Neuron (in vitro differentiated cells): ENCODE results near the gene TRIML2.
"Not testable (repeated sequence)": the region's sequence is repeated elsewhere in the genome, so short reads cannot be mapped to it uniquely, and the experiment has no call there.

Source experiments
- H2AFZ ChIP-seq: one replicate; pipeline ENCODE4 v1.6.1; 2013; ENCODE audit warnings: low read depth, mild to moderate bottlenecking, inconsistent platforms, low read length, moderate library complexity
- H3K27me3 ChIP-seq: one replicate; pipeline ENCODE4 v1.6.1; 2013; ENCODE audit warnings: low read length; ENCODE audit not compliant: insufficient read depth
- H3K36me3 ChIP-seq: one replicate; pipeline ENCODE4 v1.6.1; 2013; ENCODE audit warnings: low read length; ENCODE audit not compliant: insufficient read depth
- H3K4me1 ChIP-seq: one replicate; pipeline ENCODE4 v1.6.1; 2013; ENCODE audit warnings: low read length; ENCODE audit not compliant: insufficient read depth
- H3K4me3 ChIP-seq: 2 replicates; pipeline ENCODE4 v1.5.1; 2013; ENCODE audit warnings: mild to moderate bottlenecking, low read length, moderate library complexity
- H3K9me3 ChIP-seq: one replicate; pipeline ENCODE4 v1.6.1; 2013; ENCODE audit warnings: low read length

Gene TRIML2

DNA sequence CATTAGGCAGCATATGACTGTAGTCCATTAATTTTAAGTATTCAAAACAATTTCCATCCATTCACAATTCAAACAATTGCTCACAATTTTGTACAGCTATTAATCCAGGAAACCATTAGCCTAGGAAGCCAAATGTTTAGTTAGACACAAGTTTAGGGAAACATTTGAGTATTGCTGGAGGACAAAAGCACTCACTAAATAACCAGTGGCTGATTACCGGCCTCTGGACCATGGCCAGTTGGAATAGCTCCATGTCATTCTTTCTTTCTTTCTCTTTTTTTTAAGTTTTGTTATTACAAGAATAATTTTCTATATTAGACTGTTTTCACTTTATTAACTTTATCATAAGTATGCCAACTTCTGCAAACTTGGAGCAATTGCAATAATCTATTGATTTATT, 31.3 kb downstream of the TRIML2 start:
- no peaks in the 10 kb centered on the region for H3K27me3 ChIP-seq

DNA sequence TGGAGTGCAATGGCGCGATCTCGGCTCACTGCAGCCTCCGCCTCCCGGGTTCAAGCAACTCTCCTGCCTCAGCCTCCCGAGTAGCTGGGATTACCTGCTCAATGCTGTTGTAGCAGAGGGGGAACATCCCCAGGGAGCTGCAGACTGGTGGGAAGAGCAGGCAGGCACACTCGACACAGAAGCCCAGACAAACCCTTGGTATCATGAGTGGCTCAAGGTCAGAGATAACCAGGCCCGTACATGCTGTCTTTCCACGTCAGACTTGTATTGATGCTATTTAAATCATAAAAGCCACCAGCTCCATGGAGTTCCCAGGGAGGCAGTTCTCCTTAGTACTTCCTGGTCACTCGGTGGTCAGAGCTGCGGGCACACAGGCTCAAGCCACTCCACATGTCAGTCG, 33.2 kb downstream of the TRIML2 start:
- H3K9me3 ChIP-seq = no peaks in the 10 kb centered on the region
- H2AFZ ChIP-seq = no peak overlapping the region
- no peaks in the 10 kb centered on the region for H3K36me3 ChIP-seq
- no peaks in the 10 kb centered on the region for H3K4me1 ChIP-seq
- H3K4me3 ChIP-seq = no peak overlapping the region
- H3K27me3 ChIP-seq = no peaks in the 10 kb centered on the region

More for the DNA sequence above, 31.3 kb downstream of the TRIML2 start:
- Histone ChIP-seq H3K4me3 (no peak overlapping the region), H3K4me1 (no peaks in the 10 kb centered on the region), H2AFZ (no peak overlapping the region), H3K9me3 (no peaks in the 10 kb centered on the region), H3K36me3 (no peaks in the 10 kb centered on the region)

DNA sequence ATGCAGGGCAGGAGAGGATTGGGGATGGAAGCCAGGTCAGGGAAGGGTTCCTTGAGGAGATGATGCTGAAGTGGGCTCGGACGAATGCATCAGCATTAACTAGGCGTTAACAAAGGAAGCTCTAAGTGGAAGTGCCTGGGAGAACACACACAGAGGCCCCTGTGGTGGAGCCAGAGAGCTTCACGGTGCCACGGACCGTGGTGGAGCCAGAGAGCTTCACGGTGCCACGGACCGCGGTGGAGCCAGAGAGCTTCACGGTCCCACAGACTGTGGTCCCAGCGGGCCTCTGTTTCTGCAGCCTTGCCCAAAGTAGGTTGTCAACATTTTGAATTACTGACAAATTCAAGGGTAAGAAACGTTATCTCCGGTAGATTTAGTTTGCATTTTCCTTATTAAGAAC, 48.3 kb downstream of the TRIML2 start:
- no peaks in the 10 kb centered on the region for H3K9me3 ChIP-seq
- H3K36me3 ChIP-seq = no peaks in the 10 kb centered on the region
- no peak overlapping the region for H2AFZ ChIP-seq
- no peaks in the 10 kb centered on the region for H3K4me1 ChIP-seq
- no peaks in the 10 kb centered on the region for H3K27me3 ChIP-seq
- H3K4me3 ChIP-seq = no peak overlapping the region

DNA sequence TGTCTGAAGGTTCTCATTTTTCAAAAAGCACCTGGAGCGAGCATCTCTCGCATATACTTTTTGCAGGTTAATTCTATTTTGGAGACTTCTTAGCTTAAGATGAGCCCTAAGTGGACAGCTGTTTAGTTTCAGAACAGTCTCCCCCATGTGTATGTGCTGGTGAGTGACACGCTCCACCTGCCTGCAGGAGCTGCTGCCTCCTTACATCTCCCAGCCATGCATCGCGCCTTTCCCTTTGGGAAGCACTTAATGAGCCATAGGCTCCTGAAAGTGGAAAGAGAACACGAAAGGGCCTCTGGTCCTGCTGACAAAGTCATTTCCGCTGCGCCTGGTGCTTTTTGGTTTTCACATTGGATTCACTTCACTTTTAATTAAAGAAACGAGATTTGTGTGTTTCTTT, 56.1 kb downstream of the TRIML2 start:
- H3K4me1 ChIP-seq = no peaks in the 10 kb centered on the region
- H3K27me3 ChIP-seq = no peaks in the 10 kb centered on the region

DNA sequence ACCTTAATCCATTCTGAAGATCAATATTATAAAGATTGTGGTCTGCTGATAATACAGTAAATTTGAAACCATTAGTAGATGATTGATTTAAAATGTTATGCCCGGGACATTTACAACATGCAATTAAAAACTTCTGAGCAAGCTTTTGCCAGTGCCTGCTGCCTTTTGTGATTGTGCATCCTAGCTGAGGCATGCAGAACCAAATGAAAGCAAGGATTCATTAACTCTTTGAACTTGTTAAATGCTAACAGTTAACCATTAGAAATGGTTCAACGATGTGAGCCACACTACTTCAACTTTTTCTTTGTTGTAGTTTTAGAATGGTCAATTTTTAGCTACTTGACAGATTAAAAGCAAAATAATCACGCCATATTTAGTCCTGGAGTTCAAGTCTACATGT, 62.7 kb downstream of the TRIML2 start:
- H3K27me3 ChIP-seq = no peaks in the 10 kb centered on the region
- no peaks in the 10 kb centered on the region for H3K9me3 ChIP-seq

More for the DNA sequence above, 56.1 kb downstream of the TRIML2 start:
- Histone ChIP-seq H3K4me3 (no peak overlapping the region), H3K36me3 (no peaks in the 10 kb centered on the region), H3K9me3 (no peaks in the 10 kb centered on the region), H2AFZ (no peak overlapping the region)

DNA sequence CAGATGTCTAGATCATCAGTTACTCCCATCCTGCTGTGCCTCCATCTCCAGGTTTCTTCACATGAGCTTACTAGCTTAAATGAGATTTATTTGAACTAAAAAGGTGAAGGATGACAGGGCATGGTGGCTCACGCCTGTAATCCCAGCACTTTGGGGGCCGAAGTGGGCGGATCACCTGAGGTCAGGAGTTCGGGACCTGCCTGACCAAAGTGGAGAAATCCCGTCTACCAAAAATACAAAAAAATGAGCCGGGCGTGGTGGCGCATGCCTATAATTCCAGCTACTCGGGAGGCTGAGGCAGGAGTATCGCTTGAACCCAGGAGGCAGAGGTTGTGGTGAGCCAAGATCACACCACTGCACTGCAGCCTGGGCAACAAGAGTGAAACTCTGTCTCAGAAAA, 63.9 kb downstream of the TRIML2 start:
- H3K27me3 ChIP-seq, H3K9me3 ChIP-seq, H3K36me3 ChIP-seq, H3K4me1 ChIP-seq, H3K4me3 ChIP-seq, H2AFZ ChIP-seq: not testable (repeated sequence)

More for the DNA sequence above, 62.7 kb downstream of the TRIML2 start:
- no peaks in the 10 kb centered on the region for H3K4me1 ChIP-seq
- no peak overlapping the region for H3K4me3 ChIP-seq
- no peak overlapping the region for H2AFZ ChIP-seq
- H3K36me3 ChIP-seq = no peaks in the 10 kb centered on the region

DNA sequence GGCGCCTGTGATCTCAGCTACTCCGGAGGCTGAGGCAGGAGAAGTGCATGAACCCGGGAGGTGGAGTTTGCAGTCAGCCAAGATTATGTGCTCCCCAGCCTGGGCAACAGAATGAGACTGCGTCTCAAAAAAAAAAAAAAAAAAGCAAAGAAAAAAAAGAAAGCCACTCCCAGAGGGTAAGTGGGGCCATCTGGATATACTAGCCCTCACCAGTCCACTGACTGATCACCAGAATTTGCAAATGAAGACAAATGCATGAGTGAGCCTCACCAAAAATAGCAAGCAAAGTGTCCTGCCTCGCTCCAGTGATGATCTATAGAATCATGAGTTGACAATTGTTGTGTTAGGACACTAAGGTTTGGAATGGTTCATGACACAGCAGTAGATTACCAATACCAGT, 66.2 kb downstream of the TRIML2 start:
- Histone ChIP-seq H3K27me3 (no peaks in the 10 kb centered on the region), H2AFZ (no peak overlapping the region), H3K36me3 (no peaks in the 10 kb centered on the region), H3K9me3 (no peaks in the 10 kb centered on the region), H3K4me1 (no peaks in the 10 kb centered on the region), H3K4me3 (no peak overlapping the region)

DNA sequence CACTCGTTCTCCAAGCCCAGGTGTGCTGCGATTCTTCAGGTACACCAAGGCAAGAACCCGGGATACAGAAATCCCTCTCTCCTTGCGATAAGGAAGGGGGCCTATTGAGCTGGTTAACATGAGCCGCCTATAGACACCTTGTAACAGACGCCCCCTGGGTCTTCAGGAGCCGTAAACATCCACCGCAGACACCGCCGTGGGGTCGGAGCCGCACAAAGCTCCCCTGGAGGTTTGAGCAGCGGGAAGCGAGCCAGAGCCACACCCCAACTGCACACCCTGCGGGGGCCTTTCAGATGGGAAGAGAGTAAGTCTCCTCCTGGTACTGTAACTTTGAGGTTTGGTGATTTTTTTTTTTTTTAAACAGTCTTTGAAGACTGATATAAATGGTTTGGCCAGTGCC, 67.2 kb downstream of the TRIML2 start:
- Histone ChIP-seq H3K36me3 (no peaks in the 10 kb centered on the region), H3K9me3 (no peaks in the 10 kb centered on the region), H3K27me3 (no peaks in the 10 kb centered on the region), H3K4me3 (no peak overlapping the region), H2AFZ (no peak overlapping the region), H3K4me1 (no peaks in the 10 kb centered on the region)

DNA sequence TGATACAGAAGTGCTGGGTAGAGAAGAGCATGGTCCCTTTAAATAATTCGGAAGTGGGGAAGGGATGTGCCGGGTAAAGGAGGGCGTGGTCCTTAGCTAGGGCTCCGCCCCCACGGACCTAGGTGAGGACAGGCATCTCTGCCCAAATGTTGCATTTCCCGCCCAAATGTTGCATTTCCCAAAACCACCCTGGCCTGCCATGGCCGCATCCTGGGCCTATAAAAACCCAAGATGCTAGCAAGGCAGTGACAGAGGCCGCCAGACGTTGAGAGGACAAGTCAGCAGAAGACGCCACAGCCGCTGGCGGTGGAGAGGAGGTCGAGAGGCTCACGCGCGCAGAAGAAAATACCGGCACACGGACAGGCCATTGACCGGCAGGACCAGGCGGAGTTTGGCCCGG, 67.7 kb downstream of the TRIML2 start:
- no peaks in the 10 kb centered on the region for H3K9me3 ChIP-seq
- no peak overlapping the region for H3K4me3 ChIP-seq
- H3K27me3 ChIP-seq = no peaks in the 10 kb centered on the region
- no peaks in the 10 kb centered on the region for H3K36me3 ChIP-seq
- no peak overlapping the region for H2AFZ ChIP-seq
- no peaks in the 10 kb centered on the region for H3K4me1 ChIP-seq
